Right cardiac atrium (tissue), 5 donors: ENCODE results near the gene RASAL1. TPM values are rescaled to one million over a fixed set of nuclear protein-coding genes. Genes with fewer than 3 reads are reported as not detected.

ENCODE experiments used
- ATAC-seq, 2 donors: fragments of 200-7000 bp; cut with Tn5 transposase; one replicate each; pipeline versions ENCODE4 v1.8.0 to v1.9.1; 2020; ENCODE audit warnings: moderate library complexity in 2 of 2, mild to moderate bottlenecking in 1 of 2
- DNase-seq, 3 donors: peaks; one replicate each; pipeline ENCODE4 v3.0.0-alpha.2; 2020
- H3K27ac ChIP-seq: one replicate; pipeline ENCODE4 v1.5.1; 2013; ENCODE audit warnings: mild to moderate bottlenecking, low read length, control low read depth, moderate library complexity
- H3K27me3 ChIP-seq: one replicate; pipeline ENCODE4 v1.6.1; 2013; ENCODE audit not compliant: control insufficient read depth, insufficient read depth
- H3K4me1 ChIP-seq: one replicate; pipeline ENCODE4 v1.6.1; 2013; ENCODE audit warnings: low read length; ENCODE audit not compliant: control insufficient read depth, insufficient read depth
- H3K4me3 ChIP-seq: one replicate; pipeline ENCODE4 v1.5.1; 2013; ENCODE audit warnings: low read length, control low read depth
- H3K9me3 ChIP-seq: one replicate; pipeline ENCODE4 v1.6.1; 2013; ENCODE audit warnings: low read length; ENCODE audit not compliant: control insufficient read depth
- WGBS: extraction: QIAGEN DNeasy Blood & Tissue Kit; methylation state at CpG from one replicate; pipeline ENCODE4 v1.1.7; 2013; 5-methylcytosine and 5-hydroxymethylcytosine counted together
- intact Hi-C, 4 donors: fragments of 100-400 bp; cut with DNase I; formaldehyde crosslinking; loops; one replicate each; pipeline versions ENCODE4 v1.11.0 to v1.14.0; 2022 to 2023
- polyA plus RNA-seq: library from polyadenylated mRNA; stranded (reverse); fragments of 200-250 nt; gene quantifications from one replicate; pipeline ENCODE4 v1.2.3, GENCODE V29; 2013
- total RNA-seq, 4 donors: library from RNA; stranded (reverse); fragmentation: NEBNext Ultra II Directional; extraction: Animal tissue kit (Norgen Biotek cat#: 25700); gene quantifications; one replicate each; pipeline ENCODE4 v1.2.1, GENCODE V29; 2021
- donor health status: healthy with polysubstance abuse.
- donor health status: DM: no; HTN: yes; CAD: no.
- donor health status: DM: no; HTN: no; CAD: no.
- donor health status: DM: no; HTN: yes; CAD: no; lungs with severe emphysema.
- donor health status: DM: yes; HTN: yes; CAD: no.

RASAL1 gene
- total and polyA plus RNA-seq, 5 donors = not detected

DNA sequence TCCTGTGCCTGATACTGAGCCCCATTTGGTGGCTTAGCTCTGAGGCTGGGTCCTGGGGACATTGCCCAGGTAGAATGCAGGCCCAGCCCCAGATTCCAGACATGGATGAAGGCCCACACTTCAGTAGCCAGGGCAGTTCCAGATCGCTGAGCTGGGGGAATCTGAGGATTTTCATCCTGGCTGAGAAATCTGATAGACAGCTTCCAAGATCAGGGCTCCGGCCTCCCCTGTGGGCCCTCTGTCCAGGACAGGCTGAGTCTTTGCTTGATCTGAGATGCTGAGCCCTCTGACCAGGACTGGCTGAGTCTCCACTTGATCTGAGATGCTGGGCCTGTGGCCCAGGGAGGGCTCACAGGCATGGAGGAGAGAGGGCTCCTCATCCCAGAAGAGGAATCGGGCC lies 3.3 kb upstream of the RASAL1 start:
- intact Hi-C loops = no loop called here
- Histone ChIP-seq H3K9me3 (no peaks in the 10 kb centered on the region), H3K4me3 (no peak overlapping the region), H3K27me3 (no peaks in the 10 kb centered on the region), H3K27ac (no peak overlapping the region), H3K4me1 (no peaks in the 10 kb centered on the region)
- ATAC-seq (no peak), DNase-seq (no peak)
- WGBS = 70% methylated on average over 3 of the region's 3 CpGs

DNA sequence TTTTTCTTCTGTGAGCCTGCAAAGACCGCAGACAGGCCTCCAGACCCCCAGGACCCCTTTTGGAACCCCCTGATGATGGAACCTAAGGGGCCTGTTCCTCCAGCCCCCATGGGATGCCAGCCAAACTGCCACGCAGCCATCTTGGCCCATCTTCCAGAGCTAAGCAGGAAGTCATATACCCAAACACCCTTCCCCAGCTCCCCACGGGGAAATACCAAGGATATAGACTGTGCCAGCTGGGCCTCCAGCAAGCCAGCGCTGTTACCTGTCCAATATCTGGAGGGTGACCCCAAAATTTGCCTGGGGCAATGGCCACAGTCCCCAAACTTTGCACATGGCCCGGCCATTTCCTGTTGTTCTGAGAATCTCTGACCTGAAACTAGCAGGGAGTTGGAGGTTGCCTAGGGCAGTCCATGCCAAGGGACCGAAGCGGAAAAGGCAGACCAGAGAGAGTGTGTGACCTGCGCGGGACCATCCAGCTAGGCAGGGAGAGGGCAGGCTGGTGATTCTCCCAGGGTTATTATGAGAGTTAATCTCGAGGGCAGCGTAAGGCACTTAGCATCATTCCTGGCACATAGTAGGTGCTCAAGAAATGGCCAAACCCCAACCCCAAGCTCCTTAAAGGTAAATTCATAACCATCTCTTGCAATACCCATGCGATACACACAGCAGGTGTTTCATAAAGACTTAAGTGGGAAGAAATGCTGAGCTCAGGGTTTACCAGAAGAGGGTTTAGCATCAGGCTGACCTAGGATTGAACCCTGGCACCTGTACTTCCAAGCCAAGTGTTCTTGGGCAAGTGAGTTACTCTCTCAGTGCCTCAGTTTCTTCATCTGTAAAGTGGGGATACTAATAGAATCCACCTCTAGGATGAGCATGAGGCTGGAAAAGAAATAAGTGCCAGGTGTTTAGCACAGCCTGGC lies 2.6 kb upstream of the RASAL1 start:
- Histone ChIP-seq H3K4me1 (no peaks in the 10 kb centered on the region), H3K9me3 (no peaks in the 10 kb centered on the region), H3K27me3 (no peaks in the 10 kb centered on the region), H3K4me3 (no peak overlapping the region), H3K27ac (no peak overlapping the region)
- intact Hi-C loops = no loop called here
- 82% methylated on average over 12 of the region's 12 CpGs for WGBS
- ATAC-seq = no peak
- no peak for DNase-seq

DNA sequence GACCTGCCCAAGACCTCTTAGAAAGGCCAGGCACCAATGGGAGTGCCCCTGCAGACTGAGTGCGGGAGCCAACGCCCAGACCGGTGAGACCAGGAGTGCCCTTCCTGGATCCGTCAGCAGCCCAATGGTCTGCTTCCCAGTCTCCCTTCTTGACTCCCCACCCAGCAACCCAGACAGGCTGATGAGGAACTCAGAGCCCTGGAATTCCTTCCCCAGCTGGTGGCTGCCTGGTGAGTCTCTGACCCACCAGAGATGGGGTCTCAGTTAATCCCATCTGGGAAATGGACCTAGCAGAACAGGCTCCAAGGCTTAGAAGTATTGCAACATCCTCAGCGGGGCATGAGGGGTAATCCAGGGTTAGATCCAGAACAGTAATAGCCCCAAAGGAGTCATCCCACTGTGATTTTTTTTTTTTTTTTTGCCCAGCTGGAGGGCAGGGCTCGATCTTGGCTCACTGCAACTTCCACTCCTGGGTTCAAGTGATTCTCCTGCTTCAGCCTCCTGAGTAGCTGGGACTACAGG lies 1.5 kb upstream of the RASAL1 start:
- H3K4me3 ChIP-seq = no peak overlapping the region
- H3K27ac ChIP-seq = no peak overlapping the region
- WGBS = 81% methylated on average over 6 of the region's 6 CpGs
- no peak for DNase-seq
- no peaks in the 10 kb centered on the region for H3K9me3 ChIP-seq
- ATAC-seq = no peak
- no peaks in the 10 kb centered on the region for H3K27me3 ChIP-seq
- H3K4me1 ChIP-seq = no peaks in the 10 kb centered on the region
- intact Hi-C loops = no loop called here

DNA sequence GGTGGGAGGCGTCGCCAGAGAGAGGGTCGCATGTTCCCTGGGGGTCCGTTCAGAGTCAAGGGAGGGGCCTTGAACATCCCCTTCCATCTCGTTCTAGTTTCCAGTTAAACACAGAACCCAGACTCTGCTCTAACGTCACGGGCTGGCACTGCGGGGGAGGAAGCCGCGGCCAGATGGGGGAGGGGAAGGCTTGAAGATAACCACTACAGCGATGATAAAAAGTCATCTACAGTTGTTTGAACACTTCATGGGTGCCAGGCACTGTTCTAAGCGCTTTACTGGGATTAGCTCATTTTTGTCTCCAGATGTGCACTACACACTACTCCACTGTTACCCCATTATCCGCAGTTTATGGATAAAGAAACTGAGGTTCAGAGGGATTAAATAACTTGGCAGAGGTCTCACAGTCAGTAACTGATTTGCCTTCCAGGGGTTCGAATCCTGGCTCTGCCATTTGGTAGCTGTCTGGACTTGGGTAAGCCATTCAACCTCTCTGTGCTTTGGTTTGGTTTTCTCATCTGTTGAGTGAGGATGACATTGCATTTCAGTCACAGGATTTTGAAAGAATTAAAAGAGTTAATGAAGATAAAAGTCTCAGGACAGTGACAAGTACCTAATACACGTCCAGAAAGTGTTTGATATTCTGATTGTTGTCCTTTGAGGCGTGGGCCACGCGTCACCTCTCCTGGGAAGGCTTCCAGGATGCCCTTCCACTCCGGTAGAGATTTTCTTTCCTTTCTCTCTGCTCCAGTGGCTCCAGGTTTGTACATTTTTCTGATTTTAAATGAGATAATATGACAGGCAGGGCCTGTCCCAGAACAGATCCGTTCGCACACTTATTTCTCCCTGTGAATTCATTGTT lies 798 bp upstream of the RASAL1 start:
- no peak overlapping the region for H3K4me3 ChIP-seq
- H3K9me3 ChIP-seq = no peaks in the 10 kb centered on the region
- no peak overlapping the region for H3K27ac ChIP-seq
- DNase-seq (no peak), ATAC-seq (no peak)
- no peaks in the 10 kb centered on the region for H3K4me1 ChIP-seq
- intact Hi-C loops = no loop called here
- WGBS = 31% methylated on average over 21 of the region's 21 CpGs
- no peaks in the 10 kb centered on the region for H3K27me3 ChIP-seq

DNA sequence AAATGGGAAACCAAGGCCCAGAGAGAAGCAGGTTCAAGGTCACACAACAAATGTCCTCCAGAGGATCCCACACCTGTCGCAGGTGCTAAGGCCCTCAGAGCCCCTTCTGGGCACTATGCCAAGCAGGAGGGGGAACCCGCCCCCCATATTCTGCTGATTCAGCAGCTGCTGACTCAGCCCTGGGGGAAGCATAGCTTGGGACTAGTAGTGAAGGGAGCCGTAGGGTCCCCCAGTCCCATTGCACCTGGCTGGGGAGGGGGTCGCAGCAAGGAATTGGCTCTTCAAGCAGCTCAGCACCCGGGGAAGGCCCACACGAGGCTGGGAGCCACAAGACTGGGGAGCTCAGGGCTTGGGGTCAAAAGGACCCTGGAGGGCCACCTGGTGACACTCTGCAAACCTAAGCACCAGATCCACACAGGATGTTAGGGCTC lies 1.0 kb downstream of the RASAL1 start:
- WGBS = 60% methylated on average over 6 of the region's 6 CpGs
- Histone ChIP-seq H3K4me3 (no peak overlapping the region), H3K27ac (no peak overlapping the region), H3K9me3 (no peaks in the 10 kb centered on the region), H3K27me3 (no peaks in the 10 kb centered on the region), H3K4me1 (no peaks in the 10 kb centered on the region)
- DNase-seq (no peak), ATAC-seq (no peak)
- intact Hi-C loops = no loop called here

DNA sequence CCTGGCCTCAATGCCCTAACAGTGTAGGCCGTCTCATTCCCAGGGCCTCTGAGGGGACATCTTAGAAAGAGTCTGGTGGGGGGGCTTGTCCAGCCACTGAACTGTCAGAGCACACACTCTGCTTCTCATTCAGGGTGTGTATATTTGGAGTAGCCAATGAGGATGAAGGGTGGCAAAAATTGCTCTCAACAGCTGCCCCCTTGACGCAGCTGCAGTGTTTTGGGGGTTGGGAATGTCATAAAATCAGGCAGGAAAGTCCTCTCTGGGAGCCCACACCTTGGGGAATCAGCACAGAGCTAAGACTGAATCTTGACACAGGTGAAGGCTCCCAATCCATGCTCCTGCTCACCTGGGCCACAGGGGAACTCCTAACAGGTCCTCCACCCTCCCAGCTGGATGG lies 1.5 kb downstream of the RASAL1 start:
- WGBS = 81% methylated on average over 2 of the region's 2 CpGs
- no peaks in the 10 kb centered on the region for H3K27me3 ChIP-seq
- H3K4me1 ChIP-seq = no peaks in the 10 kb centered on the region
- H3K4me3 ChIP-seq = no peak overlapping the region
- intact Hi-C loops = no loop called here
- no peak overlapping the region for H3K27ac ChIP-seq
- ATAC-seq (no peak), DNase-seq (no peak)
- no peaks in the 10 kb centered on the region for H3K9me3 ChIP-seq

DNA sequence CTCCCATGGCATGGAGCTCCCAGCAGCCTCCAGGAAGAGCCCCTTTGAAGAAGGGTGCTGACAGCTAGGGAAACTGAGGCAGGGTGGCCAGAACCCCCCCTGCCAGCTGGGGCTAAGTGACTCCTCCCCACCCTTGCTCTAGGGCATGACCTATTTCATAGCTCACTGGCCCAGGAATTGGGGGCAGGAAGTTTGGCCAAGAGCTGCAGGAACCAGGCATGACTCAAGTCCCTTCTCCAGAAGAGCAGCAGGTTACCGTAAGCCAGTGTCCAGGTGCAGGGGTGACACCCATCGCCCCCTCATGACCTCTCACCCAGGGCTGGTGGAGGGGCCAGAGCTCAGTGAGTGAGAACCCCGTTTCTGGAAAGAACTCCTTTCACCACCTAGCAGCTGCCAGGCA lies 1.9 kb downstream of the RASAL1 start:
- H3K27me3 ChIP-seq = no peaks in the 10 kb centered on the region

DNA sequence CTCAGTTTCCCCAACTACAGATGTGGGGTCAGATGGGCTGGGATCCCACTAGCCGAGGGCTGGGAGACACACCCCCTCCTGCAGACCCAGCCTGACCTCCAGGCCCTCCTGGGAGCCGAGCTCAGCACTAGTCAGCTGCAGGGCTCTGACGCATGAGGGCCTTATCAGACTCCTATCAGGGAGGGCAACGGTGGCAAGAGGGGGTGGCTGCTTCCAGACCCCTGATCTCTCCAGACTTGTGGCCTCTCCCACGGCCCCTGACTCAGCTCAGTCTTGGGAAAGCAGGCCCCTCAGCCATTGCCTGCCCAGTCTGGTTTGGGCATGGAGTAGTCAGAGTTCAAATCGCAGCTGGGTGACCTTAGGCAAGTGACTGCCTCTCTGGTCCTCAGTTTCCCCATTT lies 2.5 kb downstream of the RASAL1 start:
- Histone ChIP-seq H3K4me1 (no peaks in the 10 kb centered on the region), H3K4me3 (no peak overlapping the region), H3K9me3 (no peaks in the 10 kb centered on the region), H3K27ac (no peak overlapping the region), H3K27me3 (no peaks in the 10 kb centered on the region)
- intact Hi-C loops = no loop called here
- WGBS = 38% methylated on average over 6 of the region's 6 CpGs
- DNase-seq = no peak
- ATAC-seq = no peak

More for the DNA sequence above, 1.9 kb downstream of the RASAL1 start:
- WGBS = 65% methylated on average over 3 of the region's 3 CpGs
- H3K4me3 ChIP-seq = no peak overlapping the region
- H3K9me3 ChIP-seq = no peaks in the 10 kb centered on the region
- no peaks in the 10 kb centered on the region for H3K4me1 ChIP-seq
- no peak for DNase-seq
- no peak for ATAC-seq
- no peak overlapping the region for H3K27ac ChIP-seq
- intact Hi-C loops = no loop called here

DNA sequence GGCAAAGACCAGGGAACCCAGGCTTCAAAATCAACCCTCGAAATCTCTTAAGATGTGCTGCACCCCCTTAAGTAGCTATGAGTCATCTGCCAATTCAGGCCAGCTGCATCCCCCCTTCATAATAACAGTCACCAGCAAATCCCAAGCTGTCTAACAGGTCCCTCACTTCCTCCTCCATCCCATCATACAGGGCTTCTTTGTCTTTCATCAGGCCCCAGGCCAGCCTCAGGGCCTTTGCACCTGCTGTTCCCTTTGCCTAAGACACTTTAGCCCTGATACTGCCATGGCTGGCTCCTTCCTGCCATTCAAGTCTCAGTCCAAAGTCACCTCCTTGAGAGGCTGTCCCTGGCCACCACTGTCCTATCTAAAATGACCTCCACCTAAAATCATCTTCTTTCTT lies 4.0 kb downstream of the RASAL1 start:
- H3K9me3 ChIP-seq = no peaks in the 10 kb centered on the region
- WGBS = 71% methylated on average over 1 of the region's 1 CpG
- intact Hi-C loops = no loop called here
- ATAC-seq = no peak
- no peak overlapping the region for H3K27ac ChIP-seq
- no peak for DNase-seq
- H3K4me1 ChIP-seq = no peaks in the 10 kb centered on the region
- no peak overlapping the region for H3K4me3 ChIP-seq
- no peaks in the 10 kb centered on the region for H3K27me3 ChIP-seq

DNA sequence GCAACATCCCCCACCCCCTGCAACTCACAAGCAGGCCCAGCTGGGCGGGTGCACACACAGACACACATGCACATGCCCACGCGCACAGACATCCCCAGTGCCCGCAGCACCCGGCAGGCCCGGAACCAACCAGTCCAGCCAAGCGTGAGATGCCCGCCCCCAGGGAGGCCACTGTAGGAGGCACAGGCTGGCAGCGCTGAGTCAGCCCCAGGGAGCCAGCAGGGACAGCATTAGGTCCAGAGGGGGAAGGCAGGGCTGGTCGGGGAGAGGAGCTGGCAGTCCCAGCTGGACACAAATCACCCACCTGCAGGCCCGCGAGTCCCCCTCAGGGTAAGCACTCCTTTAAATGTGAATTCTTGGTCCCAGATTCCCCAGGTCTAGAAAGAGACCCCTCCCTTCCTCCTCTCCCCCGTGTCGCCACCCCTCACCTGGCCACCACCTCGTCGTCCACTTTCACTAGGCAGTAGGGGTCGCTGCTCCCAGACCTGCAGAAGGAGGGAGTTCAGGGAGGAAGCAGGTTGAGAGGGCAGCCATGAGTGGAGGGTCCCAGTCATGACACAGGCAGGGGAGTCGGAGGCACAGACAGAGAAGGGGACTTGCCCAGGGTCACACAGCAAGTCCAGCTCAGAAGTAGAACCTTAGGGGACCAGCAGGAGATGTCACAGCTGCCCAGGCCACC lies 5.0 kb downstream of the RASAL1 start:
- no peak for ATAC-seq
- no peak for DNase-seq
- no peaks in the 10 kb centered on the region for H3K4me1 ChIP-seq

More for the DNA sequence above, 5.0 kb downstream of the RASAL1 start:
- Histone ChIP-seq H3K27me3 (no peaks in the 10 kb centered on the region), H3K27ac (no peak overlapping the region), H3K9me3 (no peaks in the 10 kb centered on the region), H3K4me3 (no peak overlapping the region)
- intact Hi-C loops = no loop called here
- 49% methylated on average over 18 of the region's 18 CpGs for WGBS
